Activated T-cell treated with anti-CD3 and anti-CD28 coated beads for 1 hour (primary cell): ENCODE data around the gene NMRAL1.
A peak's percentile ranks its signal among the peaks of the same experiment; 100 is the strongest.

ENCODE experiments used
- DNase-seq: peaks from one replicate; pipeline ENCODE4 v3.0.0-alpha.2; 2020; ENCODE audit warnings: low read depth

Gene NMRAL1

GRCh38 chr16:4426021-4426684 lies 48.3 kb downstream of the NMRAL1 start:
- no peak for DNase-seq

- peak; percentile 90 for DNase-seq
Observed at GRCh38 chr16:4425378-4426020, 48.9 kb downstream of the NMRAL1 start, which contains the start of gene DNAJA3. Gene DNAJA3, plus strand, starts transcription at chr16:4425868. Its CDS starts 14 bp downstream, at chr16:4425882.

GRCh38 chr16:4420505-4421105 lies 53.8 kb downstream of the NMRAL1 start:
- DNase-seq: no peak

- no peak for DNase-seq
Observed at GRCh38 chr16:4419402-4419959, 54.9 kb downstream of the NMRAL1 start.

- peak; percentile 99 for DNase-seq
Observed at GRCh38 chr16:4416200-4417032, 58.0 kb downstream of the NMRAL1 start, which contains the start of gene CORO7. Gene CORO7, minus strand, starts transcription at chr16:4416596. Its CDS starts 78 bp downstream, at chr16:4416518.

GRCh38 chr16:4415538-4416199 lies 58.8 kb downstream of the NMRAL1 start:
- peak; percentile 47 for DNase-seq

GRCh38 chr16:4414187-4414917 lies 60.1 kb downstream of the NMRAL1 start:
- peak; percentile 63 for DNase-seq

GRCh38 chr16:4412854-4413253 lies 61.6 kb downstream of the NMRAL1 start:
- no peak for DNase-seq

- no peak for DNase-seq
Observed at GRCh38 chr16:4412159-4412558, 62.3 kb downstream of the NMRAL1 start.
